ENCODE data around the gene APCDD1.

APCDD1 gene

DNA sequence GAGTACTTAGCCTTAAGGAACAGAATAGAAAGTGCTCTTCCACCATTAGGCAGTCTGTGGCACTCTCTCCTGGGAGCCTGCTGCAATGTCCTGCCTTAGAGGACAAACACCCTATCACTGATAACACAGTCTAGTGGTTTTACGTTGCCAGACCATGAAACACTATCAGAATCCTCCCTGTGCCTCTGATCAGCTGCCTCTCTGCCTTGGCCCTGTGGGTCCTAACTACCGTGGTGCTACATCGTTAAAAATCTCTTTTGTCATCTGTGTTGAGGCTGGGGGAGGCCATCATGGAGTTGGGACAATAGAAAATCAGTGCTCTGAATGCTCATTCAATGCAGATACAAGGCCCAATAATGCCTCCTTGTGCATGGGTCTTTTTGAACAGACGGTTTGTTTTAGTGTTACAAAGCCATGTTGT lies 11.9 kb upstream of the APCDD1 start:
- no peak overlapping the region for H3K4me3 ChIP-seq (ENCODE audit: low read depth, low read length)
- in situ Hi-C loops (cut with HindIII; ENCODE audit: low sequenced_read_pairs) = no loop called here
- no peak for DNase-seq (ENCODE audit: low read depth, low spot score)
- TF ChIP-seq, protein P1, sequence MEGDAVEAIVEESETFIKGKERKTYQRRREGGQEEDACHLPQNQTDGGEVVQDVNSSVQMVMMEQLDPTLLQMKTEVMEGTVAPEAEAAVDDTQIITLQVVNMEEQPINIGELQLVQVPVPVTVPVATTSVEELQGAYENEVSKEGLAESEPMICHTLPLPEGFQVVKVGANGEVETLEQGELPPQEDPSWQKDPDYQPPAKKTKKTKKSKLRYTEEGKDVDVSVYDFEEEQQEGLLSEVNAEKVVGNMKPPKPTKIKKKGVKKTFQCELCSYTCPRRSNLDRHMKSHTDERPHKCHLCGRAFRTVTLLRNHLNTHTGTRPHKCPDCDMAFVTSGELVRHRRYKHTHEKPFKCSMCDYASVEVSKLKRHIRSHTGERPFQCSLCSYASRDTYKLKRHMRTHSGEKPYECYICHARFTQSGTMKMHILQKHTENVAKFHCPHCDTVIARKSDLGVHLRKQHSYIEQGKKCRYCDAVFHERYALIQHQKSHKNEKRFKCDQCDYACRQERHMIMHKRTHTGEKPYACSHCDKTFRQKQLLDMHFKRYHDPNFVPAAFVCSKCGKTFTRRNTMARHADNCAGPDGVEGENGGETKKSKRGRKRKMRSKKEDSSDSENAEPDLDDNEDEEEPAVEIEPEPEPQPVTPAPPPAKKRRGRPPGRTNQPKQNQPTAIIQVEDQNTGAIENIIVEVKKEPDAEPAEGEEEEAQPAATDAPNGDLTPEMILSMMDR (IDR thresholded peaks at IDR 0.05; ENCODE audit: low read depth, low read length) = peak; percentile 15

DNA sequence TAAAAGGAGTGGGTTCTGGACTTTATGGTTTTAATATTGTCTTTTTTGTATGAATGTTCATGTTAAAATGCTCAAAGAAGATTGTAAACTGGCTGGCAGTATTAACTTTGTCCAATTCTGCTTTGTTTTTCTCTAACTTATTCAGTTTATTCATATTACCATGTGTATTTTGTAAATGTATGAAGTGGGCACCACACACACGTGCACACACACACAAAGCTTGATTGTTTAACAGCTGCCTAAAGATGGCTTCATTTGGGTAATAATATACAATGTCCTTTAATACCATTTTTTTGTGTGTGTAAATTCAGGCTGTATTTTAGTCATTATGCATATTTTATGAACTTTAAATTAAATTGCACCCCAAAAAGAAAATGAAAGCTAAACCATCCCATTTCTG lies 11.4 kb upstream of the APCDD1 start:
- H3K4me3 ChIP-seq (ENCODE audit: low read depth, low read length) = no peak overlapping the region
- in situ Hi-C loops (cut with HindIII; ENCODE audit: low sequenced_read_pairs) = no loop called here
- TF ChIP-seq, protein P1 (IDR thresholded peaks at IDR 0.05; ENCODE audit: low read depth, low read length) = no peak
- no peak for DNase-seq (ENCODE audit: low read depth, low spot score)

DNA sequence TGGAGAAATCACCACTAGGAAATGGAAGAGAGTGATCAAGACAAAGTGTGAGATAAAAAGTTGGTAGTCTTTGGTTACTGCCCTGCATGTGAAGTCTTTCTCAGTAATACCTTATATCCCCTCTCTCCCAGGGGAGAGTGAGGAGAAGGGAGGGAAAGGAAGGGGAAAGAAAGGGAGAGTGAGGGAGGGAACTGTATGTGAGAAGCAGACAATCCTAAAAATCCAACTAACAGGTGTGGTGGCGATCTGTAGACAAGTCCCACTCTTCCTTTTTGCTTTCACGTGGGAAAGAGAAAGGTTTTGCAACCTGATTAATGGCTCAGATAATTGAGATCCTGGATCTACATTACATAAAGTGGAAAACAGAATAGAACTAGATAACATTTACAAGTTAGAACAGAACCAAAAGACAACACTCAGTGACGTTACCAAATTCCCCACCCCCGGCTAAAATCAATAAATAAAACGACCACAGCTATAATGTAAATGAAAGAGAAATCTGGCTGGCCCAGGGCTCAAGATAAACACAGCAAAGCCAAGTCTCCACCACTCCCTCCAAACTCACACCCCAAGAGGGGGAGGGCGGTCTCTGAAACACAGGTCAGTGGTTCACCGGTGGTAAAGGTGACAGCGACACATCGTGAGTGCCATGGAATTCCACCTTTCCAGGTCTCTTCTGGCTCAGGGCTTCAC lies 10.0 kb upstream of the APCDD1 start:
- in situ Hi-C loops (cut with HindIII; ENCODE audit: low sequenced_read_pairs) = no loop called here
- no peak for DNase-seq (ENCODE audit: low read depth, low spot score)
- TF ChIP-seq, protein P1 (IDR thresholded peaks at IDR 0.05; ENCODE audit: low read depth, low read length) = no peak
- H3K4me3 ChIP-seq (ENCODE audit: low read depth, low read length) = no peak overlapping the region

DNA sequence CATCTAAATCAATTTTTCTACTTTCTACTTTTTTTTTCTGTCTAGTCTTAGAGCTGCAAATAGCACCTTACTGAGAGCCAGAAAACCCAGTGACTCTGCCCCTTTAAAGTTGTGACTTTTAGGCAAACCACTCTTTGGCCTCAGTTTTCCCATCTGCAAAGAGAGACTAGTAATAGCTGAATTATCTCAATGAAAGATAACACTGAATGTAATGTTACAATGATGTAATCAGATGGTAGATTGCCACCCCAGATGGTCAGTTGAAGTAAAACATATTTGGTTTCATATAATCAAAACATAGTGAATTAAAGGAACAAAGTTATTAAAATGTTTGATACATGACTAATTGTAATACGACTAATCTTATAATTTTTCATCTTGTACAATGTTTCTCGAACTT lies 5.0 kb upstream of the APCDD1 start:
- no peak for DNase-seq (ENCODE audit: low read depth, low spot score)
- H3K4me3 ChIP-seq (ENCODE audit: low read depth, low read length) = no peak overlapping the region
- TF ChIP-seq, protein P1 (IDR thresholded peaks at IDR 0.05; ENCODE audit: low read depth, low read length) = no peak
- in situ Hi-C loops (cut with HindIII; ENCODE audit: low sequenced_read_pairs) = no loop called here

DNA sequence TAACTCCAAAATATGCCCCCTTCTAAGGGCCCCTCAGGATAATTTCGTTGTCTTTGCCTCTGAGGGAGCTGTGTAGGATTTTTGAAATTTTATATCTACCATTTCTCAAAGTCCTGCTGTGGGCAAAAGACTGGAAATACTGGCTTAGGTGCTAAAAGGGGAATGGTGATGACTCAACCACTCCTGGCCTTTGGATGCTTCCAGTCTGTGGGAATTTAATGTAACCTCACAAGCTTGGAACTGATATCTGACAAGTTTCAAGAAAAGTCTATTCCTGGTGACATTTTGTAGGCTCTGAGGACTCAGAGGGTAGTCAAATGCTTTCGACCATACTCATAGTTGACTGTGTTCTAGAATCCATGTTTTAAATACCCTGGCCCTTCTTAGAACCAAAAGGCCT lies 3.4 kb upstream of the APCDD1 start:
- H3K4me3 ChIP-seq (ENCODE audit: low read depth, low read length) = no peak overlapping the region
- TF ChIP-seq, protein P1 (IDR thresholded peaks at IDR 0.05; ENCODE audit: low read depth, low read length) = no peak
- DNase-seq (ENCODE audit: low read depth, low spot score) = no peak
- in situ Hi-C loops (cut with HindIII; ENCODE audit: low sequenced_read_pairs) = no loop called here

DNA sequence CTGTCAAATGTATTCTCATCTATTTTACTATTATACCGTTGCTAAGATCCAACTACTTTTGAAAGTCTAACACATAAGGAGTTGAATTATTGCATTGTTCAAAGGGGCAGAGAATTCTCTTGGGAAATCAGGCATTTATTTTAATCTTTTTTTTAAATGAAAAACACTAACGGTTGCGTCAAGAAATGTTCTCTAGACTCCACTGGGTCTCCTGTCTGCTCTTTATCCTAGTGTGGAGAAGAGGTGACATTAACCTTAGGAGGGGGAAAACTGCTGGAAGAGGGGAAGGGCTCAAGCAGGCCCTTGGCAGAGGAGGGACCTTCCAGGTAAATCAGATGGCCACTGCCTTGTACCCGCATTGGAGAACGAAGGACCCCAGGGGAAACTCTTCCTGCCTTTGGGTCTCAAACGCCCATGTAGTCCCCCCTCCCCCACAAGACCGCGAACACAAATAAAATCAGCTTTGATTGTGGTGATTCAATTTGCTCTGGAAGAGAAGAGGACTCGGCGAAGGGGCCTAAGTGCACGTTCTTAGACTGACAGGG lies 1.1 kb upstream of the APCDD1 start:
- TF ChIP-seq, protein P1 (IDR thresholded peaks at IDR 0.05; ENCODE audit: low read depth, low read length) = no peak
- in situ Hi-C loops (cut with HindIII; ENCODE audit: low sequenced_read_pairs) = no loop called here
- DNase-seq (ENCODE audit: low read depth, low spot score) = no peak
- H3K4me3 ChIP-seq (ENCODE audit: low read depth, low read length) = no peak overlapping the region

Data from astrocyte of the spinal cord (primary cell).